ENCODE measurements around the gene LRRC47.

Gene LRRC47

GRCh38 chr1:3743826-3744225 lies 52.5 kb downstream of the LRRC47 start:
- H3K4me3 ChIP-seq (ENCODE audit: low read depth, low read length): no peak overlapping the region
- TF ChIP-seq CTCF (IDR thresholded peaks at IDR 0.05; ENCODE audit: low read depth, low read length): no peak

- no peak for TF ChIP-seq CTCF (IDR thresholded peaks at IDR 0.05; ENCODE audit: low read depth, low read length)
- H3K4me3 ChIP-seq (ENCODE audit: low read depth, low read length): no peak overlapping the region
Observed at GRCh38 chr1:3743421-3743820, 52.9 kb downstream of the LRRC47 start.

GRCh38 chr1:3742439-3743298 lies 53.6 kb downstream of the LRRC47 start:
- no peak overlapping the region for H3K4me3 ChIP-seq (ENCODE audit: low read depth, low read length)
- TF ChIP-seq CTCF (IDR thresholded peaks at IDR 0.05; ENCODE audit: low read depth, low read length): no peak

- no peak for TF ChIP-seq CTCF (IDR thresholded peaks at IDR 0.05; ENCODE audit: low read depth, low read length)
- no peak overlapping the region for H3K4me3 ChIP-seq (ENCODE audit: low read depth, low read length)
Observed at GRCh38 chr1:3741566-3742438, 54.5 kb downstream of the LRRC47 start.

GRCh38 chr1:3740752-3741151 lies 55.5 kb downstream of the LRRC47 start:
- no peak overlapping the region for H3K4me3 ChIP-seq (ENCODE audit: low read depth, low read length)
- no peak for TF ChIP-seq CTCF (IDR thresholded peaks at IDR 0.05; ENCODE audit: low read depth, low read length)

GRCh38 chr1:3740042-3740441 lies 56.3 kb downstream of the LRRC47 start:
- no peak for TF ChIP-seq CTCF (IDR thresholded peaks at IDR 0.05; ENCODE audit: low read depth, low read length)

GRCh38 chr1:3738943-3739342 lies 57.4 kb downstream of the LRRC47 start:
- no peak for TF ChIP-seq CTCF (IDR thresholded peaks at IDR 0.05; ENCODE audit: low read depth, low read length)
- no peak overlapping the region for H3K4me3 ChIP-seq (ENCODE audit: low read depth, low read length)

More at GRCh38 chr1:3740042-3740441, 56.3 kb downstream of the LRRC47 start:
- H3K4me3 ChIP-seq (ENCODE audit: low read depth, low read length): no peak overlapping the region

All from WI38 (cell line).